Tibial nerve (tissue), 4 donors: Measurements from ENCODE around the gene DYRK1A. TPM values are rescaled to one million over a fixed set of nuclear protein-coding genes. Genes with fewer than 3 reads are reported as not detected.

Experiments
- DNase-seq, 2 donors: peaks; one replicate each; pipeline ENCODE4 v3.0.0-alpha.2; 2019; ENCODE audit warnings: low spot score in 2 of 2
- H3K27ac ChIP-seq, 4 donors: fragments of 200-600 bp; sonication (generic) in 3 of 4; one replicate each; pipeline ENCODE4 v1.5.1; 2017 to 2019; ENCODE audit warnings: mild to moderate bottlenecking in 1 of 4
- H3K27me3 ChIP-seq, 2 donors: fragments of 200-600 bp; sonication (generic) in 1 of 2; one replicate each; pipeline versions ENCODE4 v1.5.1 to v1.6.0; 2017 to 2019
- H3K36me3 ChIP-seq, 3 donors: fragments of 200-600 bp; sonication (generic); one replicate each; pipeline ENCODE4 v1.5.1; 2018 to 2019
- H3K4me1 ChIP-seq, 4 donors: fragments of 200-600 bp; sonication (generic) in 3 of 4; one replicate each; pipeline ENCODE4 v1.5.1; 2017 to 2019
- H3K4me3 ChIP-seq, 4 donors: fragments of 200-600 bp; sonication (generic) in 3 of 4; one replicate each; pipeline ENCODE4 v1.5.1; 2017 to 2019; ENCODE audit warnings: mild to moderate bottlenecking in 1 of 4, moderate library complexity in 1 of 4
- H3K9me3 ChIP-seq, 4 donors: fragments of 200-600 bp; sonication (generic) in 3 of 4; one replicate each; pipeline ENCODE4 v1.5.1; 2017 to 2019
- EP300 ChIP-seq, 2 donors: sonication (generic); formaldehyde crosslinking; IDR thresholded peaks; one replicate each; pipeline ENCODE4 v1.6.1; 2017; ENCODE audit warnings: antibody characterized with exemption in 2 of 2, mild to moderate bottlenecking in 1 of 2
- POLR2A ChIP-seq, 2 donors: fragments of 450-650 bp; IDR thresholded peaks; one replicate each; pipeline ENCODE4 v1.6.1; 2017; ENCODE audit warnings: antibody characterized with exemption in 2 of 2, mild to moderate bottlenecking in 2 of 2, moderate library complexity in 2 of 2
- WGBS, 2 donors: methylation state at CpG; one replicate each; pipeline ENCODE4 v1.1.5; 2018; 5-methylcytosine and 5-hydroxymethylcytosine counted together
- total RNA-seq, 4 donors: library from RNA; depleted of rRNA; stranded (reverse); fragments of >200 nt; gene quantifications; one replicate each; pipeline ENCODE4 v1.1.0, GENCODE V29; 2016
- TF ChIP-seq, protein P1 (sequence below), 5 experiments: fragments of 200-600 bp in 3 of 5; fragments of 450-650 bp in 2 of 5; sonication (generic) in 3 of 5; IDR thresholded peaks; one replicate each; pipeline ENCODE4 v1.5.1; 2016 to 2019; ENCODE audit warnings: antibody characterized with exemption in 5 of 5, mild to moderate bottlenecking in 3 of 5, moderate library complexity in 2 of 5

Gene DYRK1A
- total RNA-seq, 4 donors from 2014 or later, result 65.8 to 81.6 (median 68.2) TPM

DNA sequence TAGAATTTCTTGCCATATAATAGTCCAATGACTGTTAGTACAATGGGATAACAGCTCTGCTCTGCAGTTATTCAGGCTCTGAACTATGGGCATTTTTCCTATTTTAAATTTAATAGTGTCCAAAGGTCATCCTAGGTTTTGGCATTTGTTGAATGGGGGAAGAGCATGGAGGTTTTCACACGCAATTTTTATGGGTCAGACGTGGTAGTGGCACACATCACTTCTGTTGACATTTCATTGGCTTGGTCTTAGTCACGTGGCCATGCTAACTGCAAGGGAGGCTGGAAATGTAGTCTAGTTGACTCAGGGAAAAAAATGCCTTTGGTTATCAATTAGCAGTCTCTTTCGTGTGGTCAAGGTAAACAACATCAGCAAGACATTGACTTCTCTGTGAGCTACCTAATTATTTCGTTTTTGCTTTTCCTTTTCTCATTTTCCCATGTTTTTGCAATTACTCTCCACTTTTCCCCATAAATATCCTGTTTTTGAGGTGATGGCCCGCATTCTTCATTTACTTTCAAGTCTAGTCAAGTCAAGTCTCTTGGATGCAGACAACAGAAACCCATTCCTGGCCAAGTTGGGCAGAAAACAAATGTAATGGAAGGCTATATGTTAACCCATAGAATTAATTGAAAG lies 82.8 kb downstream of the DYRK1A start:
- peaks cover 0 to 88% (median 26%) of the 10 kb centered on the region in 4 donors for H3K4me1 ChIP-seq
- DNase-seq, result no peak
- no peak overlapping the region for H3K4me3 ChIP-seq
- H3K27ac ChIP-seq, result no peak overlapping the region
- TF ChIP-seq POLR2A (IDR thresholded peaks at IDR 0.05), result no peak
- TF ChIP-seq, protein P1, sequence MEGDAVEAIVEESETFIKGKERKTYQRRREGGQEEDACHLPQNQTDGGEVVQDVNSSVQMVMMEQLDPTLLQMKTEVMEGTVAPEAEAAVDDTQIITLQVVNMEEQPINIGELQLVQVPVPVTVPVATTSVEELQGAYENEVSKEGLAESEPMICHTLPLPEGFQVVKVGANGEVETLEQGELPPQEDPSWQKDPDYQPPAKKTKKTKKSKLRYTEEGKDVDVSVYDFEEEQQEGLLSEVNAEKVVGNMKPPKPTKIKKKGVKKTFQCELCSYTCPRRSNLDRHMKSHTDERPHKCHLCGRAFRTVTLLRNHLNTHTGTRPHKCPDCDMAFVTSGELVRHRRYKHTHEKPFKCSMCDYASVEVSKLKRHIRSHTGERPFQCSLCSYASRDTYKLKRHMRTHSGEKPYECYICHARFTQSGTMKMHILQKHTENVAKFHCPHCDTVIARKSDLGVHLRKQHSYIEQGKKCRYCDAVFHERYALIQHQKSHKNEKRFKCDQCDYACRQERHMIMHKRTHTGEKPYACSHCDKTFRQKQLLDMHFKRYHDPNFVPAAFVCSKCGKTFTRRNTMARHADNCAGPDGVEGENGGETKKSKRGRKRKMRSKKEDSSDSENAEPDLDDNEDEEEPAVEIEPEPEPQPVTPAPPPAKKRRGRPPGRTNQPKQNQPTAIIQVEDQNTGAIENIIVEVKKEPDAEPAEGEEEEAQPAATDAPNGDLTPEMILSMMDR (IDR thresholded peaks at IDR 0.05), result no peak
- TF ChIP-seq EP300 (IDR thresholded peaks at IDR 0.05), result no peak
- WGBS, 2 donors, result 84 to 89% methylated on average over 6 of the region's 6 CpGs
- H3K27me3 ChIP-seq, result no peaks in the 10 kb centered on the region
- no peaks in the 10 kb centered on the region for H3K9me3 ChIP-seq
- peaks cover 0 to 4% (median 0%) of the 10 kb centered on the region in 3 donors for H3K36me3 ChIP-seq

DNA sequence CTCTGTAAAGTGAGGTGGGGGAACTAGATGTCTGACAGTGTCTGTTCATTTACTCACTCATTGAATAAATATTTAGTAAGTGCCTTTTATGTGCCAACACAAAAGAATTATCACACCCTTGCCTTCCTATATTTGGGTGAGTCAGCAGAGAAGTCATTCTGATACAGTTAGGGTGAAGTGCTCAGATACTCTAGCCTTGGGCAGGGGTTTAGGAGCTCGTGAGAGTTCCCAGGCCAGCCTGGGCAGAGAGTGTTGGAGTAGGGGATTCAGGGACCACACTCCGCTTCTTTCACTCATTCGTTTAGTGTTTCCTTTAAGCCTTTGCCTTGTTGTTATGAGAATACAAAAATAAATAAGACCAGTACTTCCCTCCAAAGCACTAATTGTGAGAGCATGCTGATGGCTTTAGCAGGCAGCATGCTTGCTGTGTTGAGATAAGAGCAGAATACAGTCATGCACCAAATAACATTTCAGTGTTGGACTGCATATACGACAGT lies 83.9 kb downstream of the DYRK1A start:
- no peaks in the 10 kb centered on the region for H3K27me3 ChIP-seq
- H3K36me3 ChIP-seq, result peaks cover 0 to 4% (median 0%) of the 10 kb centered on the region in 3 donors
- peaks cover 0 to 88% (median 34%) of the 10 kb centered on the region in 4 donors for H3K4me1 ChIP-seq
- no peak overlapping the region for H3K4me3 ChIP-seq
- H3K27ac ChIP-seq, result no peak overlapping the region
- no peak for TF ChIP-seq EP300 (IDR thresholded peaks at IDR 0.05)
- TF ChIP-seq POLR2A (IDR thresholded peaks at IDR 0.05), result no peak
- TF ChIP-seq, protein P1 (IDR thresholded peaks at IDR 0.05), result no peak
- H3K9me3 ChIP-seq, result no peaks in the 10 kb centered on the region
- no peak for DNase-seq
- 81 to 87% methylated on average over 4 of the region's 4 CpGs for WGBS, 2 donors

DNA sequence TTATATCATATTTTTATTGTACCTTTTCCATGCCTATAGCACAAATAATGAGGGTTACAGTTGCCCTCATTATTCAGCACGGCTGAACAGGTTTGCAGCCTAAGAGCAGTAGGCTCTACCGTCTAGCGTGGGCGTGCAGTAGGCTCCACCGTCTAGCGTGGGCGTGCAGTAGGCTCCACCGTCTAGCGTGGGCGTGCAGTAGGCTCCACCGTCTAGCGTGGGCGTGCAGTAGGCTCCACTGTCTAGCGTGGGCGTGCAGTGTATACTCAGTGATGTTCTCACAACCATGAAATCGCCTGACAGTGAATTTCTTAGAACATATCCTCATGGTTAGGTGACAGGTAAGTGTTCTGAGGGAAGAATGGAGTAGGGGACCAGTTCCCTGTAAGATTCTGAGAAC lies 84.9 kb downstream of the DYRK1A start:
- Histone ChIP-seq H3K4me3 (no peak overlapping the region), H3K27ac (no peak overlapping the region), H3K4me1 (peaks cover 0 to 88% (median 38%) of the 10 kb centered on the region in 4 donors), H3K27me3 (no peaks in the 10 kb centered on the region), H3K36me3 (peaks cover 0 to 4% (median 0%) of the 10 kb centered on the region in 3 donors), H3K9me3 (no peaks in the 10 kb centered on the region)
- WGBS, 2 donors, result 95% methylated on average over 16 of the region's 16 CpGs
- TF ChIP-seq, protein P1 (IDR thresholded peaks at IDR 0.05), result no peak
- no peak for TF ChIP-seq POLR2A (IDR thresholded peaks at IDR 0.05)
- TF ChIP-seq EP300 (IDR thresholded peaks at IDR 0.05), result no peak
- no peak for DNase-seq

DNA sequence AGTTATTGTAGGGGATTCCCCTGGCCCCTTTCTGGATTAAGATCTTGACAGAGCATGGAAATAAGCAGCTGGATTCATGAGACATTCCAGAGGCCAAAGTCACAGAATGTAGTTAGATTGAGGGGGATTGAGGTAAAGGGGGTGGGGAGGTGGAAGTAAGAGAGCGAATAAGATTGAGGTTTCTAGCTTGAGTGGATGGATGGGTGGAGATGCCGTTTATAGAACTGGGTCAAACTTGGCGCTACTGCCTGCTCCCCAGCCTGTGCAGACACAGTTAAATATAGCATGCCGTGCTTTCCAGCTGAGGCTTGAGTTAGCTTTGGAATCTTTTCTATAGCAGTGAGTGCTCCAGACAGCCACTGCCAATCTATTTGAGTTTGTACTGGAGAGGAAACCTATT lies 85.7 kb downstream of the DYRK1A start:
- H3K4me3 ChIP-seq, result no peak overlapping the region
- WGBS, 2 donors, result 13 to 20% methylated on average over 4 of the region's 4 CpGs
- no peak for DNase-seq
- no peaks in the 10 kb centered on the region for H3K27me3 ChIP-seq
- no peaks in the 10 kb centered on the region for H3K9me3 ChIP-seq
- H3K36me3 ChIP-seq, result peaks cover 0 to 4% (median 0%) of the 10 kb centered on the region in 3 donors
- peaks cover 0 to 90% (median 40%) of the 10 kb centered on the region in 4 donors for H3K4me1 ChIP-seq
- H3K27ac ChIP-seq, result no peak overlapping the region
- TF ChIP-seq POLR2A (IDR thresholded peaks at IDR 0.05), result no peak
- TF ChIP-seq EP300 (IDR thresholded peaks at IDR 0.05), result no peak
- TF ChIP-seq, protein P1 (IDR thresholded peaks at IDR 0.05), result no peak

DNA sequence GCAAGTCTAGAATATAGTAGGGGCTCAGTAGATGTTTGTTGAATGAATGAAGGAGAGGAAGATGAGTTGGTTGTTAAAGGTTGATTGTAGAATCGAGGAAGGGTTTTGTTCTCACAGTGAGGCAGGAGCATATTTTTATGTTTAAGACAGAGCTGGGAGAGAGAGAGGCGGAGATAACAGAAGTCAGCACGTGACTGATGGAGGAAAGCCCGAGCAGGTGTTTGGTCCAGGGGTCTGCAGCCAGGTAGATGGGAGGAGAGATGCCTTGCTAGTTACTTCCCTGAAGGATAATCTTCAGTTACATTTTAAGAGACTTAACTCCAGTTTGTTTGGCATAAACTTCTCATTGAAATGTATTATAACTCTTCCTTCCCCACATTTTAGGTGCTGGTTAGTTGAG lies 86.8 kb downstream of the DYRK1A start:
- DNase-seq, result no peak
- peaks cover 0 to 4% (median 0%) of the 10 kb centered on the region in 3 donors for H3K36me3 ChIP-seq
- H3K27ac ChIP-seq, result peak overlapping the region in 1 of 4 donors; percentile 15
- whole genome bisulfite sequencing, 2 donors, result 79% methylated on average over 4 of the region's 4 CpGs
- H3K27me3 ChIP-seq, result no peaks in the 10 kb centered on the region
- no peak overlapping the region for H3K4me3 ChIP-seq
- H3K4me1 ChIP-seq, result peaks cover 0 to 91% (median 47%) of the 10 kb centered on the region in 4 donors
- no peak for TF ChIP-seq EP300 (IDR thresholded peaks at IDR 0.05)
- TF ChIP-seq, protein P1 (IDR thresholded peaks at IDR 0.05), result no peak
- no peak for TF ChIP-seq POLR2A (IDR thresholded peaks at IDR 0.05)
- H3K9me3 ChIP-seq, result no peaks in the 10 kb centered on the region
